GM23248 (cell line): ENCODE measurements around the gene RAD51C.
"Not testable (repeated sequence)": the region's sequence is repeated elsewhere in the genome, so short reads cannot be mapped to it uniquely, and the experiment has no call there.

ENCODE experiments used
- EZH2 ChIP-seq: fragments of 200-600 bp; sonication (generic); IDR thresholded peaks from 2 replicates; pipeline ENCODE4 v1.6.1; 2018; ENCODE audit warnings: antibody characterized with exemption, mild to moderate bottlenecking; ENCODE audit not compliant: insufficient read depth, poor library complexity, severe bottlenecking
- EZH2phosphoT487 ChIP-seq: fragments of 200-600 bp; sonication (generic); IDR thresholded peaks from 2 replicates; pipeline ENCODE4 v1.6.1; 2018; ENCODE audit warnings: antibody characterized with exemption, moderate library complexity, mild to moderate bottlenecking, low read depth; ENCODE audit not compliant: insufficient read depth

DNA sequence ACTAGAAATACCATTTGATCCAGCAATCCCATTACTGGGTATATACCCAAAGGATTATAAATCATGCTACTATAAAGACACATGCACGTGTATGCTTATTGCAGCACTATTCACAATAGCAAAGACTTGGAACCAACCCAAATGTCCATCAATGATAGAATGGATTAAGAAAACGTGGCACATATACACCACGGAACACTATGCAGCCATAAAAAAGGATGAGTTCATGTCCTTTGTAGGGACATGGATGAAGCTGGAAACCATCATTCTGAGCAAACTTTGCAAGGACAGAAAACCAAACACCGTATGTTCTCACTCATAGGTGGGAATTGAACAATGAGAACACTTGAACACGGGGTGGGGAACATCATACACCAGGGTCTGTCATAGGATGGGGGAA lies 14.1 kb upstream of the RAD51C start:
- TF ChIP-seq EZH2, EZH2phosphoT487: not testable (repeated sequence)
